Lower leg skin (tissue), 3 donors: ENCODE data around the gene SMTN.

Experiments used
- CTCF ChIP-seq, 3 donors: fragments of 450-650 bp; IDR thresholded peaks; one replicate each; pipeline ENCODE4 v1.5.1; 2016; ENCODE audit warnings: antibody characterized with exemption in 3 of 3, mild to moderate bottlenecking in 3 of 3, moderate library complexity in 2 of 3
- POLR2A ChIP-seq, 2 donors: fragments of 450-650 bp; IDR thresholded peaks; one replicate each; pipeline ENCODE4 v1.6.1; 2016 to 2017; ENCODE audit warnings: antibody characterized with exemption in 2 of 2, mild to moderate bottlenecking in 1 of 2, moderate library complexity in 1 of 2

DNA sequence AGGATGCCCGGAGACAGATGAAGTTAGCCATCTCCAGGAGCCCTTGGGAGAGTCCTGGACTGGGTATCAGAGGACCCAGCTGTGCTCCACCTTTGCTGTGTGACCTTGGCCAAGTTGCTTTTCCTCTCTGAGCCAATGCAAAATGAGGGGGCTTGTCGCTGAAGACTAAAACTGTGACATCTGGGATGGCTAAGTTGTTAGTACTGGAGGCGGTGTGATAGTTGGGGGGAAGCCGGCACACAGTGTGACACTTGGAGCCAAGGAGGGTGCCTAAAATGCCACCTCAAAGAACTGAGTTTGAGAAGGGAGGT, 42.1 kb downstream of the SMTN start:
- TF ChIP-seq CTCF (IDR thresholded peaks at IDR 0.05): no peak
- no peak for TF ChIP-seq POLR2A (IDR thresholded peaks at IDR 0.05)
